GM19239 (cell line): ENCODE results near the gene INTS11.

Source experiments
- DNase-seq: peaks from one replicate; pipeline ENCODE4 v3.0.0; 2011; ENCODE audit warnings: low spot score; ENCODE audit not compliant: insufficient read length
- FAIRE-seq: peaks from 2 replicates; lab custom pipeline; 2011; peaks lifted over from hg19 to GRCh38; lab: Jason Lieb, UNC

The INTS11 gene

DNA sequence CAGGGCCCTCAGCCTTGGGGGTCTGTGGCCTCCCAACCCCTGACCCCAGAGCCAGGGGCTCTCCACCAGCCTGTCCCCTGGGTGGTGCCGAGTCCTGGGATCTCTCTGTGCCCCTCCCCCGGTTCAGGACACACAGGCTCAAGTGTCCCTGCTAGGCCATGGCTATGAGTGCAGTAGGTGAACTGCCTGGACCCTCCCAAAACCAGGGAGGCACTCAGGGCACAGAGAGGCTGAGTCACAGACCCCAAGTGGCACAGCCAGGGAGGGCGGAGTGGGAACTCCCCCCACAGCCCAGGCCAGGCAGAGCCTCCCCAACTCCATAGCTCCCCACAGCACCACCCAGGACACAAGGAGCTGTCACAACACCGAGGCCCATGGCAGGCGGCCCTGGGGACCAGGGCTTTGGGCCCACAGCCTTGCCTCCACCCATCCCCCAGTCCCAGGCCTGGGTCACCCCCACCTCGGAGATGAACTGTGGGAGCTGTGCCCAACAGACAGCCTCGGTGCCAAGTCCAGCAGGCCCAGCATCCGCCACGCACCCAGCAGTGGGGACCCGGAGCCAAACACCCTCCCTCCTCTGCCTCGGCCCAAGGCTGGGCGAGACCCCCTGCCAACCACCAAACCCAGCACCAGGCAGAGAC is 21.5 kb upstream of the INTS11 start:
- no peak for FAIRE-seq
- no peak for DNase-seq

DNA sequence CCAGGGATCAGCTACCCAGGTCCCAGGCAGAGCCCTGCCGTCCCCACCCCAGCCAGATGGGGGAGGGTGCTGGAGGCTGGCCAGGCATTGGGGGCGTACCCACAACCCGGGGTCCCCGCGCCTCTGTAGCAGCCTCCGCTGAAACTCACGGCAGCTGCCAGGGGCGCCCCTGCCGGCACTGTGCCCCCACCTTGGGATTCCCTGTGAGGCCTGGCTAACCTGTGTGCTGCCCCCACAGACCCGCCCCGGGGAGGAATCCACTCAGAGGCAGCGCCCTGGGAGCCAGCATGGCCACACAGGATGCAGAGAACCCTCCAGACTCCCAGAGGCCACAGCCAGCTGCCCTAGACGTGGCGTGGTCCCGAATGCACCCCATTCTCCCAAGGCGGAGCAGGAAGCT is 20.9 kb upstream of the INTS11 start:
- no peak for FAIRE-seq
- no peak for DNase-seq

DNA sequence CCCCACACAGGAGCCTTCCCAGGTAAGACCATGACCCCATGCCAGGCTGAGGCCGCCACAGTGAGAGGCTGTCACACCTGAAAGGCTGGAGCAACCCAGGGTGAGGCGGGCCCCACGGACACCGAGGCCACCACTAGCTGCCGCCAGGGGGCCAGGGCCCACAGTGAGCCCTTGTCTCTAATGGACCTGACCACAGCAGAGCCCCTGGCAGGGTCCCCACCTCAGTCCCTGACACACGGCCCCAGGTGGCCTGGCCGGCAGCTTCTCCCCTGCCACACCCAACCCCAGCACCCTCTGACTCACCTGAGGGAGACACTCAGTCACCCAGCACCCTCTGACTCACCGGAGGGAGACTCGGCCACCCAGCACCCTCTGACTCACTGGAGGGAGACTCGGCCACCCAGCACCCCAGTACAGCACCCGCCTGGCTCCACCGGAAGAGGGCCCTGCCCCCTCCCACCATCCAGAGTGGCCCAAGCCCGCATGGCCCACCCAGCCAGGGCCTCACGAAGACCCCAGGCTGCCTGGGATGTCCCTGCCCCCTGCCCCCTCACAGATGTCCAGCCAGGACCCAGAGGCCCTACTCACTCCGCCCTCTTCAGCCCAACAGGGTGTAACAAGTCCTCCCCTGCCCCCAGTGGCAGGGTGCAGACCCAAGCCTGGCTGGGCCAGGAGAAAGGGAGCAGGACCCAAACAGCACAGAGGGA is 20.3 kb upstream of the INTS11 start:
- FAIRE-seq (no peak), DNase-seq (no peak)

DNA sequence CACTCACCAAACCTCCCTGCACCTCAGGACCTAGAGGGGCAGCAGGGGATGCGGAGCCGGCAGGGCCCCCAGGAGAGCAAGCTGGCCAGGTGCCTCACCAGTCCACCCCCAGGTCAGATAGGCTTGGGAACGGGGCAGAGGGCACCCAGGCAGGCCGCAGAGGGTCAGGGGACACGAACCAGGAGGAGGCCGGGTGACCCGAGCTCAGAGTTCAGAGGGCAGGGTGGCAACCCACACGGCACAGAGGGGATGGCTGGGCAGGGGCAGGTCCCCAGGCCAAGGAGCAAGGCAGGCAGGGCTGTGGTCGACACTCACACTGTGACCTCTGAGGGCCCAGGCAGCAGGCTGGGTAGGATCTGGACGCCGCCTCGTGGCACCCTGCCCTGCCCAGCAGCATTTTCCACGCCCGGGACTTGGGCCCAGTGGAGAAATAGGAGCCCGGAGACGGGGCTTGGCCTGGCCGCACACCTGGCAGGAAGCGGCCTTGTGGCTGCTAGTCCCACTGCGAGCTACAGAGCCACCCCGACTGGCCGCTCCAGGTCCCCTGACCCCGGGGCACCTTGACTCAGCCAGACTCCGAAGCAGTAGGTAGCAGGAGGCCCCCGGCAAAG is 19.5 kb upstream of the INTS11 start:
- FAIRE-seq, result no peak
- DNase-seq, result no peak

DNA sequence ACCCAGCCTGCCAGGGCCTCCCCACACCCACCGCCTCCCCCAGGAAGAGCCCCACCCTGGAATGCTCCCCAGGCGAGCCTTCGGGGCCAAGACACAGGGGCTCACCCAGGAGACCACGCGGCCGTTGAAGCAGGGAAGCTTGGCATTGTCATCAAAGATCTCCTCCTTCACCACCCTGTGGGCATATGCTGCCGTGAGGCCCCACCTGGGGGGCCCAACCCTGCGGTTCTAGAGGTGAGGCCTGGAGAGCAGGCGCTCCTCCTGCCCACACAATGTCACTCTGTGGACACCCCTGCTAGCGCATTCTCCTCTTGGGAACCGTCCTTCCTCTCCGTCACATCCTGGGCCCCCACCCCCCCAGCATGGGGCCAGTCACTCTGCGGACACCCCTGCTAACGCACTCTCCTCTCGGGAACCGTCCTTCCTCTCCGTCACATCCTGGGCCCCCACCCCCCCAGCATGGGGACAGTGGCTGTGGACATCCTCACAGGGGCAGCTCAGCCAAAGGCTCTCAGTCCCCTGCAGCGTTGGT is 18.2 kb upstream of the INTS11 start:
- DNase-seq (no peak), FAIRE-seq (no peak)

DNA sequence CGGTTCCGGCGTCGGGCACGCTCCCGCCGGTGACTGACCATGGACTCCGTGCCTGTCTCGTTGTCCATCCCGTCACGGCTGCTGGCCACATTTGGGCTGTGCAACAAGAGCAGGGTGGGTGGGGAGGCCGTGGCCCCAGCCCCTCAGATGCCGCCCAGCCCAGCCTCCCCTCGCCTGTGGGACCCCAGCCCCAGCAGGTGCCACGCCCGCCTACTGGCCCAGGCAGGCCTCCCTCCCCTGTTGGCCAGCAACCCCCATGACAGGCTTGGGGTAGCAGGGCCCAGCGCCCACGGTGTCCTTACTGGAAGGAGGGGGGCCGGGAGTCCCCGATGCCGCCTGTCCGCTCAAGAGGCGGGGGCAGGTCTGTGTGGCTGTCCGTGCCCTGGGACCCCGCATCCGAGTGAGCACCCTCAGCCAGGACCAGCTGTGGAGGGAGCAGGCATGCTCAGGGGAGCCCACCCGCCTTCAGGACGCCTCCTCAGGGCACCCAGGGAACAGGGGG is 17.7 kb upstream of the INTS11 start:
- FAIRE-seq, result no peak
- DNase-seq, result no peak

DNA sequence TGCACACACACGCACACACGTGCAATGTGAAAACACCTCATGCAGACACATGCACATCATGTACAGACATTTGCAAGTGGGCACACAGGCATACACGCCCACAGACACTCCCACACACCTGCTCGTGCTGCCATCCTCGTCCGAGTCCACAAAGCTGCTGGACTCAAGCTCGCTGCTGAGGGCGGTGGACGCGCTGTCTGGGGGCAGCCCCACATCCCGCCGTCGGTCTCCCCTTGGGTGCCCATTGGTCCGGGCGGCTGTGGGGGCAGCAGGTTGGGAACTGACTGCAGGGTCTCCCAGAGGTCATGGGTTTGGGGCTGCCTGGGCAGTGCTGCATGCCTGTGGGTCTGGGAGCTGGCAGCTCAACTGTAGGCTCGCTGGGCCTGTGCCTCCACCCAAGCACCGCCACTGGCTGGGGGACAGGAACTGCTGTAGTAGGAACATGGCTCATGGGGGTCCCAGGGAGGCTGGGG is 17.1 kb upstream of the INTS11 start:
- FAIRE-seq, result no peak
- no peak for DNase-seq

DNA sequence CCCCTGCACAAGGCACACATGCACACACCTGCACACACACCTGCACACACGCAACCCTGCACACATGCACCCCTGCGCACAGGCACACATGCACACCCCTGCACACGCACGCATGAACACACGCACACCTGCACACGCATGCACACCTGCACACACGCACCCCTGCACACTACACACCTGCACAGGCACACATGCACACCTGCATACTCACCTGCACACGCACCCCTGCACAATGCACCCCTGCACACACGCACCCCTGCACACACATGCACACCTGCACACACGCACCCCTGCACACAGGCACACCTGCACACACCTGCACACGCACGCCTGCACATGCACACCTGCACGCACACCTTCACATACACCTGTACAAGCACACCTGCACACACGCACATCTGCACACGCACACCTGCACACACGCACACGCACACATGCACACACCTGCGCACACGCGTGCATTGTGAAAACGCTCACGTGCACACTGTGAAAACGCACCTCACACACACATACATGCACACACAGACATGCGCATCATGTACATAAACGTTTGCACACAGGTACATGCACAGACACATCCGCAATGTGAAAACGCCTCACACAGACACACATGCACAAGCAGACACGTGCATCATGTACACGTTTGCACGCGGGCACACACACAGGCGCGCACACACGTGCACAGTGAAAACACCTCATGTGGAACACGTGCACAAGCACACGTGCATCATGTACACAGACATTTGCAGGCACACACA is 16.5 kb upstream of the INTS11 start:
- DNase-seq, result no peak
- no peak for FAIRE-seq

DNA sequence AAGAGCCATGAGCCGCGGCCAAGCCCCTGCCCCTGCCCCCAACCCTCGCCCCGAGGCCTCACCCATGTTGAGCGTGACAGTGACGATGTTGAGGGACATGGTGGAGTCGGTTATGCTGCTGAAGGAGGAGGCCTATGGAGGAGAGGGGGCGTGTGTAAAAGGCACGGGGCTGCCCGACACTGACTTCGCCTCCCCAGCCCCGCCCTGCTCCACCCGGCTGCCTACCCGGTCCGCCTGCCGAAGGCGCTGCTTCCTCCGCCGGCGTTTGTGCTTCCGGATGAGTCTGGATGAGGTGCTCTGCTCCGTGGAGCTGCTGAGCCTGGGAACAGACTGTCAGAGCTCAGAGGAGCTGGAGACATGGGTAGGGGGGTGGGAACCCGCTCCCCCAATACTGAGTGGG is 15.7 kb upstream of the INTS11 start:
- no peak for FAIRE-seq

DNA sequence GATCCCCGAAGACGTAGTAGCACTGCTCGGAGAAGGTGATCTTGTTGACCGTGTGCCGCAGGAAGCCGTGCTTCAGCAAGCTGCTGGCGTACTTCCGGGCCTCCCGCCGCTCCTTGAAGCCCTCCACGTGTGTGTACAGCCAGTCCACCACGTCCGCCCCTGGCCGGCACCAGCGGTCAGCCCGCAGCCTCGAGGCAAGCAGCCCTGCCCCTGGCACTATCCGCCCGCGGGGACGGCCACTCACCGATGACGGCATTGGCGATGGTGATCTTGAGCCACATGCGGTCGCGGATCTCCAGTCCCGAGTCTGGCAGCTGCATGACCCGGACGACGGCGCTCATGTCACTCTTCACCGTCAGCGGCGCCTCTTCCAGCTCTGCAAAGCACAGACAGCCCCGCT is 13.8 kb upstream of the INTS11 start:
- no peak for FAIRE-seq
- no peak for DNase-seq

More for the DNA sequence above, 15.7 kb upstream of the INTS11 start:
- no peak for DNase-seq

DNA sequence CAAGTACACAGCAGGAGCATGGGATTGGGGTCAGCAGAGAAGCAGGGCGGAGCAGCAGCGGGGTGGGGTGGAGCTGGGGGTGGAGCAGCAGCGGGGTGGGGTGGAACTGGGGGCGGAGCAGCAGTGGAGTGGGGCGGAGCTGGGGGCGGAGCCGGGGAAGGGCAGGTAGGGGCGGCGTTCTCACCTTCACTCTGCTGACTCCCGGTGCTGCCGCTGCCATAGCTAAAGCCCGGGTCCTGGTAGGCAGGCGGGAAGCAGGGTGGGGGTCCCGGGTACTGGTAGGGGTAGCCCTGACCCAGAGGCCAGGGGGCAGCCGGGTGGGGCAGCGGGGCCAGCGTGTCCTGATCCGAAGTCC is 13.3 kb upstream of the INTS11 start:
- no peak for FAIRE-seq
- DNase-seq, result no peak

DNA sequence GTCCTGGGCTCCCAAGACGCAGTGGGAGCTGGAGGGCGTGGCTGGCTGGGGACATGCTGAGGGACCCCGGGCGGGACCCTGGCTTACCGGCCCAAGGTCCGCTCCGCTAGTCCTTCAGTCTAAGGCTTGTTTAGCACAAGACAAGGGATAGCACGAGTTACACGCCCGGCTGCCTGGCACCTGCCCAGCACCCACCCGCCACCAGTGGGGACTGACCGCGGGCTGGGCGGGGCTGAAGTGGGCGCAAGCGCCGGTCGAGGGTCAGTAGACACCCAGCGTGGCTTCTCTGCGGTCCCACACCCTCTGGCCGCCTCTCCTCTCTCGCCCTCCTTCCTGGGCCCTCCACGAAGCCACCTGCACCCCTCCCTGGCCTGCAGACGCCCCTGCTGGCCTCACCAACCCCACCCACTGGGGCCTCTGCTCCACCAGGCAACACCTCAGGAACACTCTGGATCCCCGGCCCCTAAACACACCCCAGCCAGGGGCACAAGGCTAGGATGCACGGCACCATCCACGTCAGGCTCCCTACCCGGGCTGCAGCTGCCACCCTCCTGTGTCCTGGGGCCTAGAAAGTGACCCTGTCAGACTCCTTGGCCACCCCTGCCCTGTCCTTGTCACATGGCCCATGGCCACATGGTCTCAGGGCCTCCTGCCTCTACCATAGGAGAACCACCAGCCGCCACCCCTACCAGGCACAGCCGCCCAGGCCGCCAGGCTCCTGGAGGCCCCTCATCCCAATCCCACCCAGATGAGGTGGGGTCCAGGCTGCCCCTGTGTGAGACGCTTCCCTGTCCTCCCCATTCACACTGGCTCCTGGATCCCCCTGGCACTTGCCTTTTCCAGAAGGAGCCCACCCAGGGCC is 12.7 kb upstream of the INTS11 start:
- DNase-seq (no peak), FAIRE-seq (no peak)

DNA sequence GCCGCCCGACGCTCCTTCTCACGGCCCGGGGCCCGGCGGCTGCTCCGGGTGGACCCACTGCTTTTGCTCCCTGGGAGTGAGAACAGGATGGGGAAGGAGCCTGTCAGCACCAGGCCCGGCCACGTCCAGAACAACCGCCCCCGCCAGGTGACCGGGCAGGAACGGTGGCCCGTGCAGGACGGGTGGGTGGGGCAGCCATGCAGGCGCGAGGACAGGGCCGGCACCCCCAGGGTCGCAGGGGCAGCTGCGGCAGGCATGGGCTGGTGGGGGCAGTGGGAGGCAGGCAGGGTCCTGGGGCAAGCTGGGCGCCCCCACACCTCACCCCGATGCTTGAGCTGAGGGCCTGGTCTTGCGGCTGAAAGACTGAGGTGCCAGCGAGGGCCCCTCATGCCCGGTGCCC is 12.0 kb upstream of the INTS11 start:
- DNase-seq, result no peak
- no peak for FAIRE-seq

DNA sequence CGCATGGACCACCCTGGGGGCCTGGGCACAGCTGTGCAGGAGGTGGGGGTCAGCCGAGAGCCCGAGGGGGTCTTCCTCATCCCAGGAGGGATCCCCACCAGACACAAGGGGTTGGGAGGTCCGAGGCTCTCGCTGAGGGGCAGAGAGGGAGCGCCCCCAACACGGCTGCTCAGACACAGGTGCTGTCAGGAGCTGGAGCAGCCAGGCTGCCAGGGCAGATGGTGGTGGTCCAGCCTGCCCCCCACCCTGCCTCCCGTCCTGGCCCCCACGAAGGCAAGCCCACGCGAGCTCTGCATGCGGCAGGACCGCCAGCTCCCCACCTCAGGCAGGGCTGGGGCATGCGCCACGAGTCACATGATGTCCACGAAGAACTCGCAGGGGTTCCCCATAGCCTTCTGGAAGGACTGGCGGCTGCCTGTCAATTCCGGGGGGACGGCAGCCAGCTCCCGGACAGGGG is 11.4 kb upstream of the INTS11 start:
- FAIRE-seq, result no peak
- no peak for DNase-seq

DNA sequence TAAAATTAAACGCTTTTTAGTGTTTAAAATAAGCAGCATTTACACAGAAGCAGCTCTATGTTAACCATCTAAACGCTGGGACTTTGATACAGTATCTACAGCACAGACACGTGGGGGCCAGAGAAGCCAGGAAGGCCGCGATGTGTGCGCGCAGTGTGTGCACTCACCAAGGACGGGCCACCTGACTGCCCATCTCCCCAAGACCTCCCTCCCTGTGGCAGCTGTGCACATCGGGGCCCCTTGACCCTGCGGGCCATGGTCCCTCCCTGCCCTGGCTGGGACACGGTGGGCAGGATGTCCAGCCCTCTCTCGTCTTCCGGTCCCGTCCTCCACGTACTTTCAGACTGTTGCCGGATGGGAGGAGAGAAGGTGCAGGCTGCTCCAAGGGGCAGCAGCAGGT is 10.8 kb upstream of the INTS11 start:
- DNase-seq (no peak), FAIRE-seq (no peak)

DNA sequence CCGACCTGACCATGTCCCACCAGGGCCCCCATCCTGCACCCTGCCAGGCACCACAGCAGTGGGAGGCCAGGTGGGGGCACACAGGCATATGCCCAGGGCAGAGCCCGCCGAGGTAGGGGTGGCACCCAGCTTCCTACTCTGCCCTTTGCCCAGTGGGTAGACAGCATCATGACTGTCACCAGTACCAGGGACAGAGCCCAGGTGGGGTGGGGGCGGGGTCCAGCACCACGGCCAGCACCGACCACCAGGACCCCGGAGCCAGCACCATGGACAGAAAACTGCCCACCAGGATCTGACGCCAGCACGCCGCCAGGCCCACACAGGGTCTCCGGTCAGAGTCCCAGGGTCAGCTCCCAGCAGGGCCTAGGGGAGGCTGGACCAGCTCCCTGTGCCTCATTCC is 10.4 kb upstream of the INTS11 start:
- FAIRE-seq, result no peak
- no peak for DNase-seq

DNA sequence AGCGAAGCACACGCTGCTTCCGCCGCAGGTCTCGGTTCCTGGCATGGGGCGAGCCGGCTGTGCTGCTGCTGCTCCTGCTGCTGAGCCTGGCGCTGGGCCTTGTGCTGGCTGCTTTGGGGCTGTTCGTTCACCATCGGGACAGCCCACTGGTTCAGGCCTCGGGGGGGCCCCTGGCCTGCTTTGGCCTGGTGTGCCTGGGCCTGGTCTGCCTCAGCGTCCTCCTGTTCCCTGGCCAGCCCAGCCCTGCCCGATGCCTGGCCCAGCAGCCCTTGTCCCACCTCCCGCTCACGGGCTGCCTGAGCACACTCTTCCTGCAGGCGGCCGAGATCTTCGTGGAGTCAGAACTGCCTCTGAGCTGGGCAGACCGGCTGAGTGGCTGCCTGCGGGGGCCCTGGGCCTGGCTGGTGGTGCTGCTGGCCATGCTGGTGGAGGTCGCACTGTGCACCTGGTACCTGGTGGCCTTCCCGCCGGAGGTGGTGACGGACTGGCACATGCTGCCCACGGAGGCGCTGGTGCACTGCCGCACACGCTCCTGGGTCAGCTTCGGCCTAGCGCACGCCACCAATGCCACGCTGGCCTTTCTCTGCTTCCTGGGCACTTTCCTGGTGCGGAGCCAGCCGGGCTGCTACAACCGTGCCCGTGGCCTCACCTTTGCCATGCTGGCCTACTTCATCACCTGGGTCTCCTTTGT is 9.2 kb upstream of the INTS11 start:
- FAIRE-seq, result no peak
- DNase-seq, result no peak

DNA sequence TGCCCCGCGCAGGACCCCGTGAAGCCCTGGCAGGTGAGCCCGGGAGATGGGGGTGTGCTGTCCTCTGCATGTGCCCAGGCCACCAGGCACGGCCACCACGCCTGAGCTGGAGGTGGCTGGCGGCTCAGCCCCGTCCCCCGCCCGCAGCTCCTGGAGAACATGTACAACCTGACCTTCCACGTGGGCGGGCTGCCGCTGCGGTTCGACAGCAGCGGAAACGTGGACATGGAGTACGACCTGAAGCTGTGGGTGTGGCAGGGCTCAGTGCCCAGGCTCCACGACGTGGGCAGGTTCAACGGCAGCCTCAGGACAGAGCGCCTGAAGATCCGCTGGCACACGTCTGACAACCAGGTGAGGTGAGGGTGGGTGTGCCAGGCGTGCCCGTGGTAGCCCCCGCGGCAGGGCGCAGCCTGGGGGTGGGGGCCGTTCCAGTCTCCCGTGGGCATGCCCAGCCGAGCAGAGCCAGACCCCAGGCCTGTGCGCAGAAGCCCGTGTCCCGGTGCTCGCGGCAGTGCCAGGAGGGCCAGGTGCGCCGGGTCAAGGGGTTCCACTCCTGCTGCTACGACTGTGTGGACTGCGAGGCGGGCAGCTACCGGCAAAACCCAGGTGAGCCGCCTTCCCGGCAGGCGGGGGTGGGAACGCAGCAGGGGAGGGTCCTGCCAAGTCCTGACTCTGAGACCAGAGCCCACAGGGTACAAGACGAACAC is 8.5 kb upstream of the INTS11 start:
- DNase-seq, result no peak
- FAIRE-seq, result no peak
